Neural crest cell (in vitro differentiated cells): Measurements from ENCODE around the gene C1orf21. TPM values are rescaled to one million over a fixed set of nuclear protein-coding genes. Genes with fewer than 3 reads are reported as not detected.

Source experiments
- DNase-seq: peaks from one replicate; pipeline ENCODE4 v3.0.0; 2021; ENCODE audit warnings: low read depth, mixed read lengths, low spot score
- H3K27ac Mint-ChIP-seq: one replicate; pipeline ENCODE4 v1.8.0; 2021; ENCODE audit warnings: mild to moderate bottlenecking, mixed read lengths; ENCODE audit not compliant: unreplicated experiment
- H3K27me3 Mint-ChIP-seq: 2 replicates; pipeline ENCODE4 v1.8.0; 2021; ENCODE audit warnings: low read depth, mild to moderate bottlenecking, mixed read lengths
- H3K36me3 Mint-ChIP-seq: 2 replicates; pipeline ENCODE4 v1.8.0; 2021; ENCODE audit warnings: low read depth, mild to moderate bottlenecking, mixed read lengths
- H3K4me1 Mint-ChIP-seq: 2 replicates; pipeline ENCODE4 v1.8.0; 2021; ENCODE audit warnings: mixed read lengths
- H3K4me3 Mint-ChIP-seq: one replicate; pipeline ENCODE4 v1.8.0; 2021; ENCODE audit warnings: mild to moderate bottlenecking, mixed read lengths
- H3K9me3 Mint-ChIP-seq: 2 replicates; pipeline ENCODE4 v1.8.0; 2021; ENCODE audit warnings: mixed read lengths
- total RNA-seq: library from RNA; stranded (reverse); gene quantifications from 2 replicates; pipeline ENCODE4 v1.2.1, GENCODE V29; 2021
- TF ChIP-seq, protein P1 (sequence below): fragments of 200-600 bp; sonication (generic); conservative IDR thresholded peaks from 2 replicates; pipeline ENCODE4 v1.5.0; 2021; ENCODE audit warnings: antibody characterized with exemption, mild to moderate bottlenecking

C1orf21 gene
- total RNA-seq, 1 donor from 2014 or later = 29.8 TPM

- DNase-seq = no peak
- H3K36me3 Mint-ChIP-seq = no peaks in the 10 kb centered on the region
- peaks cover 7% of the 10 kb centered on the region for H3K9me3 Mint-ChIP-seq
- peaks cover 8% of the 10 kb centered on the region for H3K4me1 Mint-ChIP-seq
- no peak overlapping the region for H3K27ac Mint-ChIP-seq
- H3K27me3 Mint-ChIP-seq = no peaks in the 10 kb centered on the region
- H3K4me3 Mint-ChIP-seq = no peak overlapping the region
- TF ChIP-seq, protein P1, sequence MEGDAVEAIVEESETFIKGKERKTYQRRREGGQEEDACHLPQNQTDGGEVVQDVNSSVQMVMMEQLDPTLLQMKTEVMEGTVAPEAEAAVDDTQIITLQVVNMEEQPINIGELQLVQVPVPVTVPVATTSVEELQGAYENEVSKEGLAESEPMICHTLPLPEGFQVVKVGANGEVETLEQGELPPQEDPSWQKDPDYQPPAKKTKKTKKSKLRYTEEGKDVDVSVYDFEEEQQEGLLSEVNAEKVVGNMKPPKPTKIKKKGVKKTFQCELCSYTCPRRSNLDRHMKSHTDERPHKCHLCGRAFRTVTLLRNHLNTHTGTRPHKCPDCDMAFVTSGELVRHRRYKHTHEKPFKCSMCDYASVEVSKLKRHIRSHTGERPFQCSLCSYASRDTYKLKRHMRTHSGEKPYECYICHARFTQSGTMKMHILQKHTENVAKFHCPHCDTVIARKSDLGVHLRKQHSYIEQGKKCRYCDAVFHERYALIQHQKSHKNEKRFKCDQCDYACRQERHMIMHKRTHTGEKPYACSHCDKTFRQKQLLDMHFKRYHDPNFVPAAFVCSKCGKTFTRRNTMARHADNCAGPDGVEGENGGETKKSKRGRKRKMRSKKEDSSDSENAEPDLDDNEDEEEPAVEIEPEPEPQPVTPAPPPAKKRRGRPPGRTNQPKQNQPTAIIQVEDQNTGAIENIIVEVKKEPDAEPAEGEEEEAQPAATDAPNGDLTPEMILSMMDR = no peak
Measured at GRCh38 chr1:184646824-184647223, 260.0 kb downstream of the C1orf21 start.

GRCh38 chr1:184647471-184647870, 260.6 kb downstream of the C1orf21 start:
- no peak overlapping the region for H3K27ac Mint-ChIP-seq
- TF ChIP-seq, protein P1 = no peak
- no peak overlapping the region for H3K4me3 Mint-ChIP-seq
- no peaks in the 10 kb centered on the region for H3K36me3 Mint-ChIP-seq
- no peak for DNase-seq
- H3K4me1 Mint-ChIP-seq = peaks cover 8% of the 10 kb centered on the region
- no peaks in the 10 kb centered on the region for H3K27me3 Mint-ChIP-seq
- H3K9me3 Mint-ChIP-seq = peaks cover 7% of the 10 kb centered on the region

DNA sequence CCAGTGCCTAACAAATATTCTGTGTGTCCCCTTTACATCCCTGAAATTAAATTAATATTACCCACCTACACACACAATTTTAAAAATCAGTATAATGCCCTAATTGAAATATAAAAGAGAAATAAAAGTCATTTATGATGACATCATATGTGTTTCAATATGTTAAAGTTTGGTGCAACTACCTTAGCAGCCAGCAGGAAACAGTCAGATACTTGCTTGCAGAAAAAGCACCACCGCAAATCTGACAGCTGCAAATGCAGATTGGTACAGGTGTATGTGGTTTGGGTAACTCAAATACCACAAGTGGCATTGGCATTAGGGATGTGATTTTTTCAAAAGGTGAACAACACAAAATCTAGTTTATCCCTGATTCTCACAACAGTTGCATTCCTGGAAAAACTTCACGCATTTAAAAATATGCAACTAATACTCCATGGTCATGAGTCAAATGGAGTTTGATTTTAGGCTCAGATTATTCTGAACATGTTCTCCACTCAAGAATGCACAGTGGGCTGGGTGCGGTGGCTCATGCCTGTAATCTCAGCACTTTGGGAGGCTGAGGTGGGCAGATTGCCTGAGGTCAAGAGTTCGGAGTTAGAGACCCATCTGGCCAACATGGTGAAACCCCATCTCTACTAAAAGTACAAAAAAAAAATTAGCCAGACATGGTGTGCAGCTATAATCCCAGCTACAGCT, 261.5 kb downstream of the C1orf21 start:
- no peak for DNase-seq
- Mint-ChIP-seq H3K27ac (no peak overlapping the region), H3K27me3 (no peaks in the 10 kb centered on the region), H3K36me3 (no peaks in the 10 kb centered on the region), H3K4me3 (no peak overlapping the region), H3K9me3 (peaks cover 7% of the 10 kb centered on the region), H3K4me1 (peaks cover 8% of the 10 kb centered on the region)
- TF ChIP-seq, protein P1 = no peak

DNA sequence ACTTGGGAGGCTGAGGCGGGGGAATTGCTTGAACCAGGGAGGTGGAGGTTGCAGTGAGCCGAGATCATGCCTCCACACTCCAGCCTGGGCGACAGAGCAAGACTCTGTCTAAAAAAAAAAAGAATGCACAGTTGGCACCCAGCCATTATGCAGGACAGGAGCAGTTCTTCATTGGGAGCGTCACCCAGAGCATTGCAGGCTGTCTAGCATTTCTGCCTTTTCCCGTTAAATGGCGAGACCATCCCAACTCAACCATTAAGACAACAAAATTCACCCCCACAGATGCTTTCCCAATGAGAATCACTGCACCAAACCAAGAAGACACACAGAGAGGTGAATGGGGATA, 262.0 kb downstream of the C1orf21 start:
- no peak overlapping the region for H3K4me3 Mint-ChIP-seq
- no peaks in the 10 kb centered on the region for H3K27me3 Mint-ChIP-seq
- DNase-seq = no peak
- no peaks in the 10 kb centered on the region for H3K36me3 Mint-ChIP-seq
- TF ChIP-seq, protein P1 = no peak
- H3K9me3 Mint-ChIP-seq = peaks cover 7% of the 10 kb centered on the region
- H3K4me1 Mint-ChIP-seq = peaks cover 8% of the 10 kb centered on the region
- no peak overlapping the region for H3K27ac Mint-ChIP-seq

GRCh38 chr1:184649451-184649888, 262.6 kb downstream of the C1orf21 start:
- no peak overlapping the region for H3K27ac Mint-ChIP-seq
- TF ChIP-seq, protein P1 = no peak
- no peaks in the 10 kb centered on the region for H3K27me3 Mint-ChIP-seq
- no peaks in the 10 kb centered on the region for H3K36me3 Mint-ChIP-seq
- no peak overlapping the region for H3K4me3 Mint-ChIP-seq
- H3K4me1 Mint-ChIP-seq = peaks cover 8% of the 10 kb centered on the region
- peaks cover 7% of the 10 kb centered on the region for H3K9me3 Mint-ChIP-seq
- DNase-seq = no peak
